Measurements from ENCODE around the gene DIO2. TPM values are rescaled to one million over a fixed set of nuclear protein-coding genes. Genes with fewer than 3 reads are reported as not detected.

The DIO2 gene
- total and polyA plus RNA-seq, 2 of the 8 experiments (the other 6 are each of a cell fraction or from before 2014, with no cell fraction given): 0.03 to 0.65 TPM

GRCh38 chr14:80216818-80217217, 5.5 kb upstream of the DIO2 start:
- Histone ChIP-seq H4K5ac (ENCODE audit: insufficient read length, low read depth, low read length) (no peak overlapping the region), H2AK5ac (ENCODE audit: low read depth, low read length) (no peak overlapping the region), H3K4me2 (ENCODE audit: insufficient read depth in 1 of 2, low read depth in 2 of 2, low read length in 2 of 2) (no peak overlapping the region), H2BK12ac (ENCODE audit: low read depth, low read length) (no peak overlapping the region), H2BK5ac (ENCODE audit: low read depth, low read length) (no peak overlapping the region), H3K18ac (ENCODE audit: extremely low read depth, low read length) (no peak overlapping the region), H3K9ac (replicated peaks in 1 of 4; ENCODE audit: extremely low read depth in 1 of 4, low read depth in 3 of 4, low read length in 3 of 4) (no peak overlapping the region), H4K20me1 (replicated peaks in 1 of 2; ENCODE audit: control insufficient read depth in 1 of 2, insufficient read depth in 2 of 2, low read length in 2 of 2) (no peaks in the 10 kb centered on the region), H3K36me3 (ENCODE audit: control insufficient read depth in 2 of 4, insufficient read depth in 4 of 4, low read length in 3 of 4) (no peaks in the 10 kb centered on the region), H4K91ac (replicated peaks; ENCODE audit: insufficient read length, low read length) (no peak overlapping the region), H2AFZ (ENCODE audit: low read length) (no peak overlapping the region), H3K23me2 (ENCODE audit: low read depth, low read length) (no peaks in the 10 kb centered on the region), H2BK120ac (replicated peaks; ENCODE audit: low read depth, low read length) (no peak overlapping the region), H3K9me3 (ENCODE audit: insufficient read depth in 2 of 2, low read depth in 1 of 2, low read length in 1 of 2) (no peaks in the 10 kb centered on the region), H3K4me3 (ENCODE audit: extremely low read depth in 1 of 4, insufficient read depth in 2 of 4, low read depth in 3 of 4, low read length in 4 of 4) (no peak overlapping the region), H3K23ac (ENCODE audit: insufficient read length) (no peak overlapping the region), H3K56ac (replicated peaks; ENCODE audit: insufficient read length, low read depth, low read length) (no peak overlapping the region), H2BK15ac (ENCODE audit: low read length) (no peak overlapping the region), H3K4ac (replicated peaks; ENCODE audit: insufficient read length, low read depth, low read length) (no peak overlapping the region), H2BK20ac (ENCODE audit: low read length) (no peak overlapping the region), H3K14ac (ENCODE audit: insufficient read length) (no peak overlapping the region), H3K27ac (ENCODE audit: low read depth, low read length) (no peak overlapping the region), H4K8ac (ENCODE audit: extremely low read depth, insufficient read depth, low read length) (no peak overlapping the region), H3K4me1 (replicated peaks in 1 of 4; ENCODE audit: control insufficient read depth in 3 of 4, insufficient read depth in 4 of 4, low read length in 3 of 4) (no peaks in the 10 kb centered on the region), H3K79me1 (ENCODE audit: low read depth, low read length) (no peaks in the 10 kb centered on the region), H3K79me2 (ENCODE audit: control insufficient read depth in 1 of 2, insufficient read depth in 2 of 2, low read length in 2 of 2) (no peaks in the 10 kb centered on the region), H3K27me3 (replicated peaks in 1 of 4; ENCODE audit: control insufficient read depth in 3 of 4, extremely low read depth in 1 of 4, insufficient read depth in 3 of 4, low read length in 3 of 4) (no peaks in the 10 kb centered on the region)
- DNase-seq (ENCODE audit: low read depth in 1 of 2, low spot score in 2 of 2): no peak
- TF ChIP-seq MAFK (IDR thresholded peaks at IDR 0.05; ENCODE audit: low read depth, low read length): peak; percentile 65
- TF ChIP-seq MAX (IDR thresholded peaks at IDR 0.05): no peak
- ChIA-PET CTCF (ENCODE audit: partially characterized antibody) (interaction anchor here (1.4 to 2.9 kb wide), 4 partner anchors 13 to 369 kb away, joined by 4 to 10 read pairs (median 6); no protein-coding TSS in a partner anchor), POLR2A (ENCODE audit: partially characterized antibody) (no interaction called here)
- WGBS, 2 experiments (ENCODE audit: extremely low coverage in 1 of 2, insufficient coverage in 1 of 2, insufficient read length in 1 of 2, insufficient replicate concordance in 2 of 2, low coverage in 1 of 2, low lambda C conversion rate in 2 of 2, missing lambda C conversion rate in 1 of 2): 100% methylated on average over 3 of the region's 3 CpGs; no CpG with 5 or more reads in 1 of the 2 experiments
- no peak for FAIRE-seq
